HG03103 (cell line): ENCODE data around the gene ATL3.
"Not testable (repeated sequence)": the region's sequence is repeated elsewhere in the genome, so short reads cannot be mapped to it uniquely, and the experiment has no call there.

ENCODE experiments used
- ATAC-seq: cut with Tn5 transposase; IDR thresholded peaks from one replicate; pipeline ENCODE4 v1.9.1; 2021; ENCODE audit warnings: low read depth; ENCODE audit not compliant: unreplicated experiment

The ATL3 gene

DNA sequence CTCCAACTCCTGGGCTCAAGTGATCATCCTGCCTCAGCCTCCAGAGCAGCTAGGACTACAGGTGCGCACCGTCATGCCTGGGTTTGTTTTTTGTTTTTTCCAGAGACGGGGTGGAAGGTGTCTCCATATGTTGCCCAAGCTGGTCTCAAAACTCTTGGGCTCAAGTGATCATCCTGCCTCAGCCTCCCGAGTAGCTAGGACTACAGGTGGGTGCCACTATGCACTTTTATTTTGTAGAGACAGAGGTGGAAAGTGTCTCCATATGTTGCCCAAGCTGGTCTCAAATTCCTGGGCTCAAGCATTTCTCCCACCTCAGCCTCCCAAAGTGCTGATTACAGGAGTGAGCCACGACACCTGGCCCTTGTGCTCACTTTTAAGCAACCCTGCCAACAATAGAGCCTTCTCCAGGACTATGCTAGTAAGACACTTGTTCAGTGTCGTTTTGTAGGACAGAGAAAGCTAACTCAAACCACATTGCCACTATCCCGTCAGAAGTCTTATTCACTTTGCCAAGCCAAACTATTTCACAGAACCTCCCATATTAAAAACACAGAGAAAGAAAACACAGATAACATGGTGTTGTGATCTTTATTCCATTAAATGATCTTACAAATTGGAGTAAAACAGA, 47.5 kb downstream of the ATL3 start:
- ATAC-seq = no peak

GRCh38 chr11:63622323-63622722, 48.9 kb downstream of the ATL3 start:
- no peak for ATAC-seq

DNA sequence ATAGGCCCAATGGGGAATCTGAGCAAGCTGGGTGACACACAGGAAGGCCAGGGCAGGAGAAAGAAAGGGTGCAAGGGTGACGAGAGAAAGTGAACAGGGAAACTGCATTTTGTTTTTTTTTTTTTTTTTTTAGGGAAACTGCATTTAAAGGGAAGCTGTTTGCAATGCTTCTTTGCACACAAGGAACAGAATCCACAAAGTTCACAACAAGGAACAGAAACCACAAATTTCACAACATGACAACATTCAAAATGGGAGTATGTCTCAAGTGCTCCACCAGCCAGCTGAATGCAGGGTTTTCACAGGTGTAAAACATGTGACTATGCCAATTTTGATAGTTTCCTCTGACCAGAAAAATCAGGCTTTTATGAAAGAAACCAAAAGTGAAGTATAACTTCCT, 50.1 kb downstream of the ATL3 start:
- ATAC-seq = no peak

DNA sequence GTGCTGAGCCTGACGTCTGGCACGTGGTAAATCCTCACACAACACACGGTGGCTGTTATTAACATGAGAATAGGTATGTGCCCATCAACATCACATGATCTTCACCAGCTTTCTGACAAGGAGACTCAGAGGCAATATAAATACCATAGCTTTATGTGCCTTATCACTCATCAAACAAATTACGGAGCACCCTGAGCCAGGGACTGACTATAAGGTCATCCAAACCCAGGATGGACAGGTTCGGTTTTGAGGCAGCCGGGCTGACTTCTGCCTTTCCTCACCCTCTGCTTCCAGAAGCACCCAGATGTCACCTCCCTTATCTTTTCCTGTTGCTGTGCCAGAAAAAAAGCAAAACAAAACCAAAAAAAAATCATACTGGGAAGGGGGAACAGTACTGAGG, 51.2 kb downstream of the ATL3 start:
- no peak for ATAC-seq

GRCh38 chr11:63617686-63618085, 53.5 kb downstream of the ATL3 start:
- ATAC-seq = not testable (repeated sequence)

- no peak for ATAC-seq
These were observed 54.2 kb downstream of the ATL3 start for GRCh38 chr11:63616953-63617352.

DNA sequence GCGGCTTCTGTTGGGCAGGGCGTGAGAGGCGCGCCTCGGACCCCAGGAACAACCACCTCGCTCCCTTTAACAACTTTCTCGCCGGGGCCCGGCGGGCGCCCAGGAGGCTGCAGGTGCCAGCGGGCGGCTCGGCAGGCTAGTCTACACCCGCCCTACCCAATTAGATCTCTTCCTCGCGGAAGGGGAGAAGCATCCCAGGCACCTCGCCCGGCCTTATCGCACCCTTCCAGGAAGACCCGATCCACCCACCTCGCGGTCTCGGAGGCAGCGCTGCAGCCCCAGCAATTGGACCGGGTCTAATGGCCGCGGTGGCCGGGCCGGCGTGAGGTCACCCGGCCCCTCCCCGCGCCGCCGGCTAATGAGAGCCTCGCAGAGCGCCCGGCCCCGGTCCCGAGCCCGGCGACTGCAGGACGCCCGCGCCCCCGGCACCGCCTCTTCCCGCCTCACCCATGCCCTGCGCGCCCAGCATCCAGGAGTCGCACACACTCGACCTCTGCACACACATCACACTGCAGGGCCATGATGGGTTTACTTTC, 57.0 kb downstream of the ATL3 start, which contains the start of gene PLAAT3:
Gene PLAAT3, minus strand, starts transcription at position 298 of the 536 bp plus-strand sequence. CDS start 419 bp downstream, outside the sequence.
- ATAC-seq = no peak

DNA sequence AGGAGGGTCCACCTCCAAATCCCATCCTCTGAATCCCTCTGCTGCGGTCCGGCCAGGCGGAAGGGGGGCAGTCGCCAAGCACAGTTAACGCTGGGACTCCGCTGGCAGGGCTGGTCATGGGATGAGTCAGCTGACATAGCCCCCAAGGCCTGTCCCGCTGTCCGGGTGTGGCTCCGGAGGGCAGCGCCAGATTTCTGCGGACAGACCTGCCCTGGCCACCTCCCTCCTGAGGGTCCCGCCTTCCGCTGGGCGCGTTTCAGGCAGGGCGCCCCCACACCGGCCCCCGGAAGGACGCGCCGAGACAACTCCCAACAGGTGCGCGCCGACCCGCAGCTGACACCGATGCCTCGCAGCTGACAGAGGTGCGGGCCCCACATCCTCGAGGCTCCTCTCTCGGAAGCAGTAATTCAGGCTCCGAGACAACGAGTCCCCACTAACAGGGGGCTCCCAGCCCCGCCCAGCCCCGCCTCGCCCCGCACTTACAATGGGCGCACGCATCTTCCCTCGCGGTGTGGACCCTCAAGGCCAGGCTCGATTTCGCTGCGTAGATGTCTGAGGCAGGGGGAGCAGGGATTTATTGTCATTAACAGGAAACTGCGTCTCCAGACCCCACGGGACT, 57.5 kb downstream of the ATL3 start:
- no peak for ATAC-seq

DNA sequence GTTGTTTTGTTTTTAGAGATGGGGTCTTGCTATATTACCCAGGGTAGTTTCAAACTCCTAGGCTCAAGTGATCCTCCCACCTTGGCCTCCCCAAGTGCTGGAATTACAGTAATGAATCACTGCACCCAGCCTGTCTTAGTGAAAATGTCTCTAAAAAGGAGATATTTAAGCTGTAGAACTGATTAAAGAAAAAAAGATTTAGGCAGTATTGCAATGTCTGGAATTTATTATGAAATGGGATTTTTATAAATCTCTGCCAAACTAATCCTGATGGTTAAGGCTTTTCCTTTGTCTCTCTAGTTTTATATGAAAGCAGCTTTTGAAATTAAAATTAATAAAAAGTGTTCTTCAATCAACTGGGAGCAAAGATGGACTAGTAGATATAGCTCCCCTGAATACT, 59.0 kb downstream of the ATL3 start:
- ATAC-seq = no peak

GRCh38 chr11:63611395-63611747, 59.8 kb downstream of the ATL3 start:
- no peak for ATAC-seq

DNA sequence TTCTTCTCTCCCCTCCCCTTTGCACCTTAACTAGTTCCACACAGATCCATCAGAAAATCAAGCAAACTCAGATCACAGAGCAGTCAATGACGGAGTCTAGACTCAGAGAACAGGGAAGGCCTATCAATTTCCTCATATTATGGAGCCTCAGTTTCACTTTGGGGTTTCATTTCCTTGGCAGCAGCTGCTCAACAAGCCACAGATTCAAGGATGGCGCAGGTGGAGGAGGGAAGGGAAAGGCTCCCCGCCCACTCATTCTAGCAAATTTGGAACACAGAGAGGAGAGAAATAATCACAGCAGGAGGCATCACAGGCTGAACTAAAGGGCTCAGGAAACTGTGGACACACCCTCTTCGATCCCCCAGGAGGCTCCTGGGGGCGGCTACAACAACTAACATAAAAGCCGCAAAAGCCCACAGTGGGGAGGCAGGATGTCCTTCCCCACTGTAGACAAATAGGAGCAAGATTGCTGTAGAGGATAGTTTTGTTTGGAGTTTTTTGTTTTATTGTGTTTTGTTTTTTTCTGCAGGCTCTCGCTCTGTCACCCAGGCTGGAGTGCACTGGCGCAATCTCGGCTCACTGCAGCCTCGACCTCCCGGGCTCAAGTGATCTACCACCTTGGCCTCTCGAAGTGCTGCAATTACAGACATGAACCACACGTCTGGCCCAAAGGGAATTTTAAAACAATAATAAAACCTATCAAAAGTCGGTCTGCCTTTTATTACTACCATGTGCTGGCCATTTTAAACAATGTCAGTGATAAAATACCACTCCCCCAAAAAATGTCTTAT, 60.4 kb downstream of the ATL3 start:
- no peak for ATAC-seq

GRCh38 chr11:63609971-63610580, 61.1 kb downstream of the ATL3 start:
- ATAC-seq = no peak

- no peak for ATAC-seq
These were observed 61.6 kb downstream of the ATL3 start for GRCh38 chr11:63609536-63609935.

DNA sequence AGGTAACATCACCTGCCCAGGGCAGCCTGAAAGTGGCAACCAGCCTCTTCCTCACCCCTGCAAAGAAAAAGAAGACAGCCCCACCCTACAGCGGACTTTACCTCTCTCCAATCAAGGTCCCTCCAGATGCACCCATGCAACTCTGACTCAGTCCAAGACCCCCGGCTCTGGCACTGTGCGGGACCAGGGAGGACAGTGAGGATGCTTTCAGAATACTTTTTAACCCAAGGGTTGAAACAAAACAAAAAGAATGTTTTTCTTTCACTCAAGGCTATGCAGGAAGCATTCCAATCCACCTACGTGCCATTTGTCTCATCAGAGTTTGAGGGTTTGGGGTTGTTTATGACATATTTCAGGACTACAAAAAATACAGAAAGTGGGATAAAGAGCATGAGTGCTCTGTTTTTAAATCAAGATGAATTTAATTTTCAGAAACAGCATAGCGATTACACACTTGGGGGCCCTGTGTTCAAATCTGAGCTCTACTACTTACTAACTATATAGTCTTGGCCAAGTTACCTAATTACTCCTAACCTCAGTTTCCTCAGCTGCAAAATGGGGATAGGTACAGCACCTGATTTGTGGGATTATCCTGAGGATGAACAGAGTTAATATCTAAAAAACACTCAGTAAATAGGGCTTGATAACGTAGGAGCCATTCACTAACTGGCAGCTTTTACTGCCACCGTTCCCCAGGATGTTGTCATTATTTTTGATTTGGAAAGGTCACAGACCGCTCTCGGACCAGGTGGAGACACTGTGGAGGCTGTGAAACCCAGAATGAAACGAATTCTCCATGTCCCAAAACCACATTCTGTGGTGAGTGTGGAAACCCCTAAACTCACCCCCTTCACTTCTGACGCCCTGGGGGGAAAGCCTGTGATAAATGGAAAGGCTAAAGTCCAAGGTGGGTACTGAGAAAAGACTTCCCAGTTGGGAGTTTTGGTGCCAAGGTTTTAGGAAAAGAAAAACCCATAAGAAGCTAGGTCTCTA, 62.5 kb downstream of the ATL3 start:
- no peak for ATAC-seq

- no peak for ATAC-seq
These were observed 68.0 kb downstream of the ATL3 start for GRCh38 chr11:63603180-63603518.

DNA sequence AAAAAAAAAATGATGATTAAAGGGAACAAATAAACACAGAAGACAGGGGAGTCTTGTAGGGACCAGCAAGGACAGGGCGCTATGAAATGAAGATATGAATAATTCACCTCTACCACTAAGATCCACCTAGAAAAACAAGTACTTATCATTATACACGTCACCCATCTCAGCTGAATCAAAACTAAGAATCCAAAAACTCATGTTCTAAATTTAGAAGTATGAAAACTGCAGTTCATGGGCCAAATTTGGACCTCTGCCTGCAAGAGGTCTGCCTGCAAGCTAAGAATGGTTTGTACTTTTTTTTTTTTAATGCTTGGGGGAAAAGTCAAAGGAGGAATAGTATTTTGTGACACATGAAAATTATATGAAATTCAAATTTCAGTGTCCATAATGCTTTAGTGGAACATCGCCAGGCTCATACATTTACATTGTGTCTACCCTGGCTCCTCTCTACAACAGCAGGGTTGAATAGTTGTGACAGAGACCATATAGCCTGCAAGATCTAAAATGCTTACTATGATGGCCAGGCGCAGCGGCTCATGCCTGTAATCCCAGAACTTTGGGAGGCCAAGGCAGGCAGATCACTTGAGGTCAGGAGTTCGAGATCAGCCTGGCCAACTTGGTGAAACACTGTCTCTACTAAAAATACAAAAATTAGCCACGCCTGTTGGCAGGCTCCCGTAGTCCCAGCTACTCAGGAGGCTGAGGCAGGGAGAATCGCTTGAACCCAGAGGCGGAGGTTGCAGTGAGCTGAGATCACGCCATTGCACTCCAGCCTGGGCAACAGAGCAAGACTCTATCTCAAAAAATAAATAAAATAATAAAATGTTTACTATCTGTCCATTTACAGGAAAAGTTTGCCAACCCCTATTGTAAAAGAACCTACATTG, 68.6 kb downstream of the ATL3 start:
- not testable (repeated sequence) for ATAC-seq

GRCh38 chr11:63599211-63600122, 71.7 kb downstream of the ATL3 start:
- no peak for ATAC-seq

DNA sequence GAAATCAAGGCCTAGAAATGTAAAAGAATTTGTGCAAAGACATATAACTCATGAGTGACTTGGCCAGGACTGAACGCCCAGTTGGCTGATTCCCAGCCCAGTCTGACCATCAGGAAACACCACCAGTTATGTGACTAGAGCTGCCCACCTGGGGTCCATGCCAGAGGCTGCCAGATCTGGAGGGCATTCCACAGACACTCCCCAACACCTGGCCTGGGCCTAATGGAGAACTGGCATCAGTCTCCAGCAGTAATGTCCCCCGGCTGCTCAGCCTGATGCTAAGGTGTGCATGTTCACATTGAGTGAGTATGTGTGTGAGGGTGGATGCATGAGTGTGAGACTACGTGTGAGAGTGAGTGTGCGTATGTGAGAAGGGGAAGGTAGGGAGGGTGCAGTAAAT, 72.6 kb downstream of the ATL3 start:
- ATAC-seq = no peak
